Keratinocyte (primary cell): ENCODE data around the gene RERE. TPM values are rescaled to one million over a fixed set of nuclear protein-coding genes. Genes with fewer than 3 reads are reported as not detected.

Experiments
- DNase-seq: peaks from one replicate; pipeline ENCODE4 v3.0.0-alpha.2; 2011; ENCODE audit warnings: low read depth, missing footprints, low spot score
- FAIRE-seq: peaks from 2 replicates; lab custom pipeline; 2011; peaks lifted over from hg19 to GRCh38; lab: Jason Lieb, UNC
- H2AFZ ChIP-seq: 2 replicates; pipeline ENCODE4 v1.6.0; 2012; ENCODE audit warnings: low read length, control low read depth, inconsistent platforms; ENCODE audit not compliant: control insufficient read depth
- H3K27ac ChIP-seq: 2 replicates; pipeline ENCODE4 v1.5.1; 2011; ENCODE audit warnings: low read length; ENCODE audit not compliant: control insufficient read depth, insufficient read depth
- H3K27me3 ChIP-seq: 3 replicates; pipeline ENCODE4 v1.6.0; 2011; ENCODE audit warnings: low read length; ENCODE audit not compliant: control insufficient read depth, insufficient read depth; ENCODE audit errors: extremely low read depth
- H3K36me3 ChIP-seq, 2 experiments: 2 replicates in 1 of 2; 3 replicates in 1 of 2; pipeline ENCODE4 v1.5.1; 2011; ENCODE audit warnings: low read length in 2 of 2, mild to moderate bottlenecking in 1 of 2; ENCODE audit not compliant: control insufficient read depth in 2 of 2, insufficient read depth in 2 of 2; ENCODE audit errors: extremely low read depth in 1 of 2
- H3K4me1 ChIP-seq: 3 replicates; pipeline ENCODE4 v1.5.1; 2011; ENCODE audit warnings: low read length; ENCODE audit not compliant: control insufficient read depth, insufficient read depth; ENCODE audit errors: extremely low read depth
- H3K4me2 ChIP-seq: 3 replicates; pipeline ENCODE4 v1.6.0; 2011; ENCODE audit warnings: low read depth, low read length; ENCODE audit not compliant: control insufficient read depth, insufficient read depth; ENCODE audit errors: extremely low read depth
- H3K4me3 ChIP-seq, 3 experiments: fragments of 200-600 bp in 1 of 3; sonication (generic) in 1 of 3; 2 replicates in 2 of 3; 3 replicates in 1 of 3; pipeline ENCODE4 v1.5.1; 2011 to 2016; ENCODE audit warnings: low read length in 3 of 3, mild to moderate bottlenecking in 3 of 3, control low read depth in 2 of 3, inconsistent platforms in 1 of 3, low read depth in 1 of 3, mixed read lengths in 1 of 3, mixed run types in 1 of 3, moderate library complexity in 1 of 3; ENCODE audit not compliant: control insufficient read depth in 2 of 3, insufficient read depth in 2 of 3; ENCODE audit errors: extremely low read depth in 1 of 3
- H3K79me2 ChIP-seq: 2 replicates; pipeline ENCODE4 v1.6.0; 2012; ENCODE audit warnings: low read length; ENCODE audit not compliant: control insufficient read depth, insufficient read depth
- H3K9ac ChIP-seq: 3 replicates; pipeline ENCODE4 v1.6.0; 2011; ENCODE audit warnings: low read length; ENCODE audit not compliant: control insufficient read depth, insufficient read depth; ENCODE audit errors: extremely low read depth
- H3K9me1 ChIP-seq: 3 replicates; pipeline ENCODE4 v1.6.0; 2011; ENCODE audit warnings: low read length; ENCODE audit not compliant: control insufficient read depth, insufficient read depth; ENCODE audit errors: extremely low read depth
- H3K9me3 ChIP-seq: 2 replicates; pipeline ENCODE4 v1.5.1; 2012; ENCODE audit warnings: low read depth, low read length; ENCODE audit not compliant: control insufficient read depth
- H4K20me1 ChIP-seq: 3 replicates; pipeline ENCODE4 v1.6.0; 2011; ENCODE audit warnings: low read length; ENCODE audit not compliant: control insufficient read depth, insufficient read depth; ENCODE audit errors: extremely low read depth
- EZH2 ChIP-seq: IDR thresholded peaks from one replicate; pipeline ENCODE4 v1.6.1; 2012; ENCODE audit warnings: inconsistent platforms, mild to moderate bottlenecking, low read length, moderate library complexity
- dilution Hi-C: fragments of 300-500 bp; cut with MboI; formaldehyde crosslinking; loops from one replicate; pipeline ENCODE4 v1.7.0; 2020; ENCODE audit warnings: low sequenced_read_pairs; ENCODE audit not compliant: extremely low pct_ligation_motif_present
- polyA plus RNA-seq, 5 experiments: library from polyadenylated mRNA; depleted of rRNA in 3 of 5; stranded (reverse) in 3 of 5; stranded (forward) in 1 of 5; unstranded in 1 of 5; fragments of >200 nt; gene quantifications; 1 replicate in 1 of 5; 2 replicates in 3 of 5; 3 replicates in 1 of 5; pipeline versions ENCODE4 v1.2.1 to v1.2.3, GENCODE V29; 2011 to 2012; ENCODE audit warnings: missing spikeins in 2 of 5, low read depth in 1 of 5, low replicate concordance in 1 of 5
- TF ChIP-seq, protein P1 (sequence below), 3 experiments: IDR thresholded peaks in 1 of 3; conservative IDR thresholded peaks in 1 of 3; optimal IDR thresholded peaks in 1 of 3; 2 replicates in 2 of 3; 3 replicates in 1 of 3; pipeline versions ENCODE3 to v1.5.1; 2011; ENCODE audit warnings: low read length in 3 of 3, mild to moderate bottlenecking in 3 of 3, moderate library complexity in 2 of 3, control low read depth in 1 of 3, inconsistent platforms in 1 of 3; ENCODE audit not compliant: insufficient read depth in 2 of 3; ENCODE audit errors: extremely low read depth in 1 of 3

Gene RERE
- polyA plus RNA-seq, 1 donor (not counting 4 experiments of a cell fraction or from before 2014, with no cell fraction given) = 3.8 TPM

DNA sequence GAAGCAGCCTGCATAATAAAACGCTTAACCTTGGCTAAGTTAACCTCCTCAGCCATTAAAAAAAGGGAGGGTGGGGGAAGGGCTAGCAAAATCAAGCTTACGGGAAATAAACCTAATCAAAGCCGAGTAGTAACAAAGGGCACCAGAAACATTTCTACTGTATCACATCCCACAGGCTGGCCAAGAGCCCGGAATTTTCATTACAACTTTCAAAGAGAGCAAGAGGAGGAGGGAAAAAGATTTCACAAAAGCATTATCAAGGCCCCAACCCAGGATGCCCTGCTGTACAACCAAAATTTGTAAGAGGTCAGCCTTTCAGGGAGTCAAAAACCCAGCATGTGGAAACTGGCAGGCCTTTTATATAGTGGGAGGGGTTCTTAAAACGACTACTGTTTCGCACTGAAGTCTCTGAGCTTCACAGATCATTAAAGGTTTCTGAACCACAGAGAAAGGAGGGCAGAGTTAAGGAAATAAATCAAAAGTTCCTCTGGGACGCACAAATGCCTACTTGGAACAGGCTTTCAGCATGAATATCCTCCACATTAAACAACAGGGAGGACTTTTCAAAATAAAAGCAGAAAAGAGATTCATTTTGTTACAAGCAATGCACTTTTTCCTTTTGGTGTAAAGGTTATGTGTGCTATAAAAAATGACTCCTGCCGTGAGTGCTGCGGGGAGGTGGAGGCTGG is 409.1 kb downstream of the RERE start:
- peaks cover 4% of the 10 kb centered on the region for H4K20me1 ChIP-seq
- H3K9ac ChIP-seq = no peak overlapping the region
- no peak overlapping the region for H2AFZ ChIP-seq
- no peak for DNase-seq
- H3K4me2 ChIP-seq = no peak overlapping the region
- peaks cover 3 to 5% of the 10 kb centered on the region in 2 experiments for H3K36me3 ChIP-seq
- dilution Hi-C loops = no loop called here
- no peaks in the 10 kb centered on the region for H3K9me3 ChIP-seq
- no peaks in the 10 kb centered on the region for H3K27me3 ChIP-seq
- H3K79me2 ChIP-seq = peaks cover 28% of the 10 kb centered on the region
- no peak for FAIRE-seq
- H3K9me1 ChIP-seq = peaks cover 2% of the 10 kb centered on the region
- H3K4me3 ChIP-seq = no peak overlapping the region
- no peak overlapping the region for H3K27ac ChIP-seq
- TF ChIP-seq EZH2 = no peak
- TF ChIP-seq, protein P1, sequence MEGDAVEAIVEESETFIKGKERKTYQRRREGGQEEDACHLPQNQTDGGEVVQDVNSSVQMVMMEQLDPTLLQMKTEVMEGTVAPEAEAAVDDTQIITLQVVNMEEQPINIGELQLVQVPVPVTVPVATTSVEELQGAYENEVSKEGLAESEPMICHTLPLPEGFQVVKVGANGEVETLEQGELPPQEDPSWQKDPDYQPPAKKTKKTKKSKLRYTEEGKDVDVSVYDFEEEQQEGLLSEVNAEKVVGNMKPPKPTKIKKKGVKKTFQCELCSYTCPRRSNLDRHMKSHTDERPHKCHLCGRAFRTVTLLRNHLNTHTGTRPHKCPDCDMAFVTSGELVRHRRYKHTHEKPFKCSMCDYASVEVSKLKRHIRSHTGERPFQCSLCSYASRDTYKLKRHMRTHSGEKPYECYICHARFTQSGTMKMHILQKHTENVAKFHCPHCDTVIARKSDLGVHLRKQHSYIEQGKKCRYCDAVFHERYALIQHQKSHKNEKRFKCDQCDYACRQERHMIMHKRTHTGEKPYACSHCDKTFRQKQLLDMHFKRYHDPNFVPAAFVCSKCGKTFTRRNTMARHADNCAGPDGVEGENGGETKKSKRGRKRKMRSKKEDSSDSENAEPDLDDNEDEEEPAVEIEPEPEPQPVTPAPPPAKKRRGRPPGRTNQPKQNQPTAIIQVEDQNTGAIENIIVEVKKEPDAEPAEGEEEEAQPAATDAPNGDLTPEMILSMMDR (optimal IDR thresholded peaks at IDR 0.05 in 1 of 3, IDR thresholded peaks at IDR 0.05 in 1 of 3, conservative IDR thresholded peaks at IDR 0.05 in 1 of 3; ENCODE audit: extremely low read depth in 1 of 3, insufficient read depth in 2 of 3, low read length in 3 of 3) = no peak
- peaks cover 28% of the 10 kb centered on the region for H3K4me1 ChIP-seq

DNA sequence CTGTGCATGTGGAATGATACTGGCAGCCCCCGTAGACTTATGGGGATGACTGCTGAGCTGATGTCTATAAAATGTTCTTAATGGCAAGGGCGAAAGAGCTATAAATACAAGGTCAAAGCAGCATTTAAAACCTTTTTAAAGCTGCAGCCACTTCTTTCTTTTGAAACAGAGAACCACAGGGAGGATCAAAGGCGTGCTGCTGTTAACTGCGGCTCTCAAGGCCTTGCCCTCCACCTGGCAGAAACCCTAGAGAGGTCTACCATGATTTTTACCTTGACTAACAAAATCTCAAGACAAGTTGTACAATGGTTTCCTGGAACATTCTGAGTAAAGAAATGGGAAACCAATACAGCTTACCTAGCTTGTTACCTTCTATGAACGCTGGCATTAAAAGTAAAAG is 409.8 kb downstream of the RERE start:
- Histone ChIP-seq H4K20me1 (peaks cover 4% of the 10 kb centered on the region), H3K36me3 (peaks cover 3 to 5% of the 10 kb centered on the region in 2 experiments), H3K4me1 (peaks cover 24% of the 10 kb centered on the region)

More for the DNA sequence above, 409.8 kb downstream of the RERE start:
- dilution Hi-C loops = no loop called here
- H3K27ac ChIP-seq = no peak overlapping the region
- no peak overlapping the region for H3K9ac ChIP-seq
- H3K4me3 ChIP-seq = no peak overlapping the region
- peaks cover 2% of the 10 kb centered on the region for H3K9me1 ChIP-seq
- no peak for FAIRE-seq
- H3K79me2 ChIP-seq = peaks cover 28% of the 10 kb centered on the region
- H3K9me3 ChIP-seq = no peaks in the 10 kb centered on the region
- TF ChIP-seq EZH2 = no peak
- TF ChIP-seq, protein P1 (optimal IDR thresholded peaks at IDR 0.05 in 1 of 3, IDR thresholded peaks at IDR 0.05 in 1 of 3, conservative IDR thresholded peaks at IDR 0.05 in 1 of 3; ENCODE audit: extremely low read depth in 1 of 3, insufficient read depth in 2 of 3, low read length in 3 of 3) = no peak
- no peak for DNase-seq
- no peak overlapping the region for H3K4me2 ChIP-seq
- H2AFZ ChIP-seq = no peak overlapping the region
- H3K27me3 ChIP-seq = no peaks in the 10 kb centered on the region
